ENCODE results near the gene STXBP6. TPM values are rescaled to one million over a fixed set of nuclear protein-coding genes. Genes with fewer than 3 reads are reported as not detected.

Gene STXBP6
- total and polyA plus RNA-seq, 2 donors (not counting 3 experiments of a cell fraction or from before 2014, with no cell fraction given), result 0.06 TPM; not detected in 1

DNA sequence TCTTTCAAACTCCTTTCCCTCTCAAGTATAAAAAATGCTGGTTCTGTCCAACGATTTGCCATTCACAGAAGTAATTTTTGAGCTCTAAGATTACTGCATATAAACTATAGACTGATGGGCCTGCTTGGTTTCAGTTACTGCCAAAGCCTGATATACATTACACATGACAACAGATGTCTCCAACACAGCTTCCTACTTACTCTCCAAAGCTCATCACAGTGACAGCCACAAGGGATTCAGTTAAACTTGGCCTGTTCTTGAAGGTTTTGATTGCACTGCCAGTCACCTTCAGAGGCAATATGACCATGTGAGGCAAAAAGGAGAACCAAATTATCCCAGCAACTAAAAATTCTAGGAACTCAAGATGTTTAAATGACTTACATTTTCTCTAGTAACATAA lies 30.1 kb downstream of the STXBP6 start:
- H3K9me1 ChIP-seq (replicated peaks; ENCODE audit: control insufficient read depth, extremely low read depth, insufficient read depth, low read length), result no peaks in the 10 kb centered on the region
- CTCF ChIA-PET, result interaction anchor here (0.8 kb wide), 1 partner anchor 20 kb away, joined by 3 read pairs; no protein-coding TSS in a partner anchor
- FAIRE-seq, result no peak

More for the DNA sequence above, 30.1 kb downstream of the STXBP6 start:
- Histone ChIP-seq H3K27me3 (ENCODE audit: control insufficient read depth in 2 of 2, insufficient read depth in 2 of 2, low read length in 2 of 2) (no peaks in the 10 kb centered on the region), H3K4me1 (ENCODE audit: control insufficient read depth, extremely low read depth, insufficient read depth, low read length) (no peaks in the 10 kb centered on the region), H3K36me3 (ENCODE audit: control insufficient read depth in 2 of 2, extremely low read depth in 1 of 2, insufficient read depth in 2 of 2, low read length in 2 of 2) (no peaks in the 10 kb centered on the region), H3K4me2 (ENCODE audit: insufficient read depth, low read length) (no peak overlapping the region), H3K27ac (ENCODE audit: insufficient read depth, low read depth, low read length) (no peak overlapping the region), H3K9me3 (replicated peaks; ENCODE audit: control insufficient read depth, insufficient read depth, low read length) (no peaks in the 10 kb centered on the region), H2AFZ (ENCODE audit: low read depth, low read length) (no peak overlapping the region), H4K20me1 (replicated peaks; ENCODE audit: control insufficient read depth, extremely low read depth, insufficient read depth, low read length) (no peaks in the 10 kb centered on the region), H3K4me3 (replicated peaks in 1 of 3; ENCODE audit: insufficient read depth in 1 of 3, low read depth in 1 of 3, low read length in 3 of 3) (no peak overlapping the region), H3K9ac (replicated peaks; ENCODE audit: extremely low read depth, insufficient read depth, low read length) (no peak overlapping the region), H3K79me2 (ENCODE audit: control insufficient read depth, insufficient read depth, low read length) (no peaks in the 10 kb centered on the region)
- POLR2A ChIA-PET, result no interaction called here
- intact Hi-C loops (cut with micrococcal nuclease), result no loop called here
- no peak for DNase-seq (ENCODE audit: low read depth, low spot score)
- dilution Hi-C loops (cut with MboI; ENCODE audit: extremely low pct_ligation_motif_present, low sequenced_read_pairs), result no loop called here
- no TSS peak for BruUV-seq (replicated peaks)
- no peak for TF ChIP-seq POLR2AphosphoS5 (IDR thresholded peaks at IDR 0.05; ENCODE audit: insufficient read depth, low read depth, low read length)
- TF ChIP-seq FOS (IDR thresholded peaks at IDR 0.05; ENCODE audit: borderline replicate concordance, insufficient read depth, low read length), result no peak
- no peak for TF ChIP-seq JUN (IDR thresholded peaks at IDR 0.05; ENCODE audit: borderline replicate concordance, insufficient read depth, insufficient read length, low read depth)
- TF ChIP-seq MYC (IDR thresholded peaks at IDR 0.05; ENCODE audit: low read depth, low read length), result no peak
- TF ChIP-seq, protein P1, sequence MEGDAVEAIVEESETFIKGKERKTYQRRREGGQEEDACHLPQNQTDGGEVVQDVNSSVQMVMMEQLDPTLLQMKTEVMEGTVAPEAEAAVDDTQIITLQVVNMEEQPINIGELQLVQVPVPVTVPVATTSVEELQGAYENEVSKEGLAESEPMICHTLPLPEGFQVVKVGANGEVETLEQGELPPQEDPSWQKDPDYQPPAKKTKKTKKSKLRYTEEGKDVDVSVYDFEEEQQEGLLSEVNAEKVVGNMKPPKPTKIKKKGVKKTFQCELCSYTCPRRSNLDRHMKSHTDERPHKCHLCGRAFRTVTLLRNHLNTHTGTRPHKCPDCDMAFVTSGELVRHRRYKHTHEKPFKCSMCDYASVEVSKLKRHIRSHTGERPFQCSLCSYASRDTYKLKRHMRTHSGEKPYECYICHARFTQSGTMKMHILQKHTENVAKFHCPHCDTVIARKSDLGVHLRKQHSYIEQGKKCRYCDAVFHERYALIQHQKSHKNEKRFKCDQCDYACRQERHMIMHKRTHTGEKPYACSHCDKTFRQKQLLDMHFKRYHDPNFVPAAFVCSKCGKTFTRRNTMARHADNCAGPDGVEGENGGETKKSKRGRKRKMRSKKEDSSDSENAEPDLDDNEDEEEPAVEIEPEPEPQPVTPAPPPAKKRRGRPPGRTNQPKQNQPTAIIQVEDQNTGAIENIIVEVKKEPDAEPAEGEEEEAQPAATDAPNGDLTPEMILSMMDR (IDR thresholded peaks at IDR 0.05; ENCODE audit: extremely low read depth in 1 of 2, insufficient read depth in 1 of 2, low read depth in 1 of 2, low read length in 2 of 2), result no peak
- TF ChIP-seq, protein P2, sequence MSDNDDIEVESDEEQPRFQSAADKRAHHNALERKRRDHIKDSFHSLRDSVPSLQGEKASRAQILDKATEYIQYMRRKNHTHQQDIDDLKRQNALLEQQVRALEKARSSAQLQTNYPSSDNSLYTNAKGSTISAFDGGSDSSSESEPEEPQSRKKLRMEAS (IDR thresholded peaks at IDR 0.05; ENCODE audit: insufficient read depth, insufficient read length), result no peak
- TF ChIP-seq GATA2 (IDR thresholded peaks at IDR 0.05; ENCODE audit: insufficient read depth, insufficient read length, low read depth, low read length), result no peak
- TF ChIP-seq EZH2 (IDR thresholded peaks at IDR 0.05; ENCODE audit: borderline replicate concordance, low read depth, low read length, severe bottlenecking), result no peak
- no peak for TF ChIP-seq POLR2A (IDR thresholded peaks at IDR 0.05; ENCODE audit: low read depth, low read length)

All from endothelial cell of umbilical vein (primary cell).